GM12801 (cell line): ENCODE measurements around the gene SYCN.

Experiments
- TF ChIP-seq, protein P1 (sequence below): IDR thresholded peaks from one replicate; pipeline ENCODE4 v1.5.1; 2011; ENCODE audit warnings: control low read depth; ENCODE audit not compliant: insufficient read length; ENCODE audit errors: extremely low read depth

Gene SYCN

GRCh38 chr19:39218230-39219007 is 14.4 kb upstream of the SYCN start:
- TF ChIP-seq, protein P1, sequence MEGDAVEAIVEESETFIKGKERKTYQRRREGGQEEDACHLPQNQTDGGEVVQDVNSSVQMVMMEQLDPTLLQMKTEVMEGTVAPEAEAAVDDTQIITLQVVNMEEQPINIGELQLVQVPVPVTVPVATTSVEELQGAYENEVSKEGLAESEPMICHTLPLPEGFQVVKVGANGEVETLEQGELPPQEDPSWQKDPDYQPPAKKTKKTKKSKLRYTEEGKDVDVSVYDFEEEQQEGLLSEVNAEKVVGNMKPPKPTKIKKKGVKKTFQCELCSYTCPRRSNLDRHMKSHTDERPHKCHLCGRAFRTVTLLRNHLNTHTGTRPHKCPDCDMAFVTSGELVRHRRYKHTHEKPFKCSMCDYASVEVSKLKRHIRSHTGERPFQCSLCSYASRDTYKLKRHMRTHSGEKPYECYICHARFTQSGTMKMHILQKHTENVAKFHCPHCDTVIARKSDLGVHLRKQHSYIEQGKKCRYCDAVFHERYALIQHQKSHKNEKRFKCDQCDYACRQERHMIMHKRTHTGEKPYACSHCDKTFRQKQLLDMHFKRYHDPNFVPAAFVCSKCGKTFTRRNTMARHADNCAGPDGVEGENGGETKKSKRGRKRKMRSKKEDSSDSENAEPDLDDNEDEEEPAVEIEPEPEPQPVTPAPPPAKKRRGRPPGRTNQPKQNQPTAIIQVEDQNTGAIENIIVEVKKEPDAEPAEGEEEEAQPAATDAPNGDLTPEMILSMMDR: no peak

DNA sequence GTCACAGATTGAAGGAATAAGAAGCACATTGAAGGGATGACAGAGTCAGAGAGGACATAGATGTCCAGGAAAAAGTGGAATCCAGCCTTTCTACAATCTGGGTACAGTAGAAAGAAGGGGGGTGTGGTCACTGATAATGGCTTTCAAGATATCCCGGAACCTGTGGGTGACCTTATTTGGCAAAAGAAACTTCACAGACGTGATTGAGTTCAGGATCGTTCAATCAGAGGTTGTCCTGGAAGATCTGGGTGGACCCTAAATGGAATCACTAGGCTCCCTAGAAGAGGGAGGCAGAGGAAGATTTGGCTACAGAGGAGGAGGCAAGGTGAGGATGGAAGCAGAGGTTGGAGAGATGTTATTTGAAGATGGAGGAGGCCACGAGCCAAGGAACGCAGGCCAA is 13.0 kb upstream of the SYCN start:
- TF ChIP-seq, protein P1: no peak

DNA sequence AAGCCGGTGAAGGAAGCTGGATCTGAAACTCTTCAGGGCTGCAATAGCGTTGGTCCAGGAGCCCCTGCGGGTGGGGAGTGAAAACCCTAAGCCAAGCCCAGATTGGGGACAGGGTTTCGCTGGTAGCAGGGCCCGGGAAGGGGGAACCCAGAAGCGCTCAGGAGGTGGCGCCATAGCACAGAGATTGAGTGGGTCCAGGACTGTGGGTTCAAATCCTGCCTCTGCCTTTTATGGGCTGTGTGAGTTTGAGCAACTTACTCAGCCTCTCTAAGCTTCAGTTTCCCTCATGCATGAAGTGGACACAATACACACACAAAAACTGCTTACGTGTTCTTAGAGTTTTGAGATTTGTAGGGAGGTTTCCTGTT is 8.3 kb upstream of the SYCN start:
- TF ChIP-seq, protein P1: no peak

DNA sequence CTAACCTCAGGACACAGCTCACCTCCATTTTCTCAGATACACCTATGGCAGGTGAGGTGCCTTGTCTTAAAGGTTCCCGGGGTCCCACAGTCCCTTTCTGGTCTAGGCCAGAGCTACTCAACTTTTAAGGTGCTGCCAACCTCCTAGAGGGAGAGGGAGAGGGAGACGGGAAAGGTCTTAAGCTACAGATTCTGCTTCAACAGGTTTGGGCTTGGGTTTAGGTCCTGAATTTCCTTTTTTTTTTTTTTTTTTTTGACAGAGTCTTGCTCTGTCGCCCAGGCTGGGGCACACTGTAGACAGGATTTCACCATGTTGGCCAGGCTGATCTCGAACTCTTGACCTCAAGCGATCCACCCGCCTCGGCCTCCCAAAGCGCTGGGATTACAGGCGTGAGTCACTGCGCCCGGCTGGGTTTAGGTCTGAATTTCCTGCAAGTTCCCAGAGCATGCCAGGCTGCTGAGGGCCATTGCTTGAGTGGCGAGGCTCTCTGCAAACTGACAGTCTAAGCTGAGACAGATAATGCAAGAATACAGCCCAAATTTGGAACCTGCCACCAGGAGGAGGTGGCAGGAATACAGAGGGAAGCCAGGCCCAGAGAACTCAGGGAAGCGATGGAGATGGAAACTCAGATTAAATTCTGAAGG is 7.8 kb upstream of the SYCN start:
- TF ChIP-seq, protein P1: no peak

DNA sequence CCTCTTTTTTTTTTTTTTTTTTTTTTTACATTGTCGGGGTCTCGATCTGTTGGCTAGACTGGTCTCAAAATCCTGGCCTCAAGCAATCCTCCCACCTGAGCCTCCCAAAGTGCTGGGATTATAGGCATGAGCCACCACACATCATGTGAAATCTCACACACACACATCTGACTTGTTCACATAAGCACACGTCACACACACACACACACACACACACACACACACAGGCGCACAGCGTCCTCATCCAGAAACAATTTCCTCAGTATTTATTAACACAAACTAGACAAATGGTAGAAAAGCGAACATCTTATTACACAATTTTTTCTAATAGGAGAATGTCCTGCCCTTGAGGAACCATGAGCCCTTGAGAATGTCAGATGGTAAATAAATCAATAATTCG is 5.1 kb upstream of the SYCN start:
- TF ChIP-seq, protein P1: no peak

GRCh38 chr19:39208175-39208795 is 4.2 kb upstream of the SYCN start:
- TF ChIP-seq, protein P1: no peak

DNA sequence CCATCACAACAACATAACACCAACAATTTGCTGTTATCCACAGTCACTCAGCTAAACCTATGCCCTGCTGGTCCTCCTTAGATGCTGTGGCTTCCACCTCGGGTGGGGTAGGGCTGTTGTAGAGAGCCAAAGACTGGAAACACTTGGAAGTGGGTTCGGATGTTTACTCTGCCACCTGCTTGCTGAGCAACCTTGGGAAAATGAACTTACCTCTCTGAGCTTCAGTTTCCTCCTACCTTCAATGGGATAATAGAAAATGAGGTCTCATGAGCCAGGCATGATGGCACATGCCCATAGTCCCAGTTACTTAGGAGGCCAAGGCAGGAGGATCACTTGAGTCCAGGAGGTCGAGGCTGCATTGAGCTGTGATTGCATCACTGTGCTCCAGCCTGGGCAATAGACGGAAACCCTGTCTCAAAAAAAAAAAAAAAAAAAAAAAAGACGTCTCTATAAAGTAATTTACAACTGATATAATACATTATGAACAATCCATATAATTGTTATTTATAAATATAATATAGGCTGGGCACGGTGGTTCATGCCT is 3.3 kb upstream of the SYCN start:
- TF ChIP-seq, protein P1: no peak
